Liver (tissue), 9 donors: ENCODE results near the gene COL11A1. TPM values are rescaled to one million over a fixed set of nuclear protein-coding genes. Genes with fewer than 3 reads are reported as not detected.

Source experiments
- DNase-seq: peaks from one replicate; pipeline ENCODE4 v3.0.0-alpha.2; 2017; ENCODE audit warnings: low spot score
- H3K27ac ChIP-seq, 2 donors: one replicate each; pipeline ENCODE4 v1.7.0; 2013; ENCODE audit warnings: inconsistent platforms in 2 of 2, low read length in 2 of 2, control low read depth in 1 of 2, low read depth in 1 of 2, mild to moderate bottlenecking in 1 of 2
- H3K27me3 ChIP-seq, 4 donors: one replicate each; pipeline versions ENCODE4 v1.6.1 to v1.7.0; 2013; ENCODE audit warnings: low read length in 3 of 4, inconsistent platforms in 1 of 4, mild to moderate bottlenecking in 1 of 4, moderate library complexity in 1 of 4; ENCODE audit not compliant: control insufficient read depth in 4 of 4, insufficient read depth in 4 of 4
- H3K36me3 ChIP-seq, 4 donors: one replicate each; pipeline versions ENCODE4 v1.6.1 to v1.7.0; 2013; ENCODE audit warnings: low read length in 3 of 4, mild to moderate bottlenecking in 3 of 4, low read depth in 1 of 4, moderate library complexity in 1 of 4; ENCODE audit not compliant: control insufficient read depth in 4 of 4, insufficient read depth in 3 of 4
- H3K4me1 ChIP-seq, 4 donors: one replicate each; pipeline versions ENCODE4 v1.6.1 to v1.7.0; 2013; ENCODE audit warnings: low read length in 3 of 4, mild to moderate bottlenecking in 3 of 4, moderate library complexity in 1 of 4; ENCODE audit not compliant: control insufficient read depth in 4 of 4, insufficient read depth in 4 of 4
- H3K4me3 ChIP-seq, 3 donors: one replicate each; pipeline versions ENCODE4 v1.6.1 to v1.7.0; 2013; ENCODE audit warnings: low read length in 3 of 3, control low read depth in 1 of 3, low read depth in 1 of 3, mild to moderate bottlenecking in 1 of 3
- H3K9ac ChIP-seq, 2 donors: one replicate each; pipeline ENCODE4 v1.7.0; 2013; ENCODE audit warnings: low read length in 2 of 2, mild to moderate bottlenecking in 2 of 2, moderate library complexity in 2 of 2, control low read depth in 1 of 2, low read depth in 1 of 2
- H3K9me3 ChIP-seq, 4 donors: one replicate each; pipeline versions ENCODE4 v1.6.1 to v1.7.0; 2013; ENCODE audit warnings: low read length in 3 of 4; ENCODE audit not compliant: control insufficient read depth in 4 of 4
- EGR1 ChIP-seq, 2 donors: IDR thresholded peaks; 2 replicates each; pipeline ENCODE4 v1.6.1; 2016 to 2018; ENCODE audit warnings: antibody characterized with exemption in 2 of 2, low read depth in 2 of 2
- FOXA1 ChIP-seq: IDR thresholded peaks from 2 replicates; pipeline ENCODE4 v1.6.1; 2016; ENCODE audit warnings: antibody characterized with exemption
- FOXA2 ChIP-seq: IDR thresholded peaks from 2 replicates; pipeline ENCODE4 v1.6.1; 2016; ENCODE audit warnings: antibody characterized with exemption
- HNF4G ChIP-seq: IDR thresholded peaks from 2 replicates; pipeline ENCODE4 v1.6.1; 2016; ENCODE audit warnings: antibody characterized with exemption
- JUND ChIP-seq, 2 donors: IDR thresholded peaks; 2 replicates each; pipeline ENCODE4 v1.6.1; 2016; ENCODE audit warnings: antibody characterized with exemption in 2 of 2
- NR2F2 ChIP-seq: IDR thresholded peaks from 2 replicates; pipeline ENCODE4 v1.6.1; 2016; ENCODE audit warnings: antibody characterized with exemption
- RAD21 ChIP-seq, 2 donors: IDR thresholded peaks; 2 replicates each; pipeline ENCODE4 v1.6.1; 2016; ENCODE audit warnings: antibody characterized with exemption in 2 of 2, mild to moderate bottlenecking in 2 of 2
- SP1 ChIP-seq: IDR thresholded peaks from 2 replicates; pipeline ENCODE4 v1.6.1; 2018; ENCODE audit warnings: antibody characterized with exemption, mild to moderate bottlenecking
- YY1 ChIP-seq: IDR thresholded peaks from 2 replicates; pipeline ENCODE4 v1.6.1; 2016; ENCODE audit warnings: antibody characterized with exemption, mild to moderate bottlenecking
- WGBS: extraction: QIAGEN DNeasy Blood & Tissue Kit; methylation state at CpG from one replicate; pipeline ENCODE4 v1.1.7; 2013; 5-methylcytosine and 5-hydroxymethylcytosine counted together
- polyA plus RNA-seq, 2 donors: library from polyadenylated mRNA; stranded (reverse) in 1 of 2; unstranded in 1 of 2; fragments of 200-250 nt in 1 of 2; fragments of >200 nt in 1 of 2; fragmentation: Nextera tagmentation in 1 of 2; extraction: Ambion mirVana in 1 of 2; gene quantifications; one replicate each; pipeline versions ENCODE4 v1.2.1 to v1.2.3, GENCODE V29; 2013 to 2015
- total RNA-seq, 2 donors: library from RNA; depleted of rRNA; stranded (reverse); fragments of >200 nt; gene quantifications; one replicate each; pipeline ENCODE4 v1.2.3, GENCODE V29; 2014
- TF ChIP-seq, protein P1 (sequence below): fragments of 150-350 bp; IDR thresholded peaks from 2 replicates; pipeline ENCODE4 v1.5.1; 2017; ENCODE audit warnings: improper control_type of control experiment, low read depth, low read length; ENCODE audit not compliant: missing input control
- TF ChIP-seq, protein P2 (sequence below): IDR thresholded peaks from 2 replicates; pipeline ENCODE4 v1.6.1; 2016; ENCODE audit warnings: antibody characterized with exemption
- TF ChIP-seq, protein P3 (sequence below): IDR thresholded peaks from 2 replicates; pipeline ENCODE4 v1.6.1; 2016; ENCODE audit warnings: antibody characterized with exemption
- TF ChIP-seq, protein P4 (sequence below): IDR thresholded peaks from 2 replicates; pipeline ENCODE4 v1.6.1; 2016; ENCODE audit warnings: antibody characterized with exemption, mild to moderate bottlenecking
- donor health status: healthy.
- donor health status: healthy.
- donor health status: healthy.
- donor health status: healthy.
- donor health status: healthy.

The COL11A1 gene
- total and polyA plus RNA-seq, 4 donors = 0.01 to 0.42 TPM; not detected in 2

DNA sequence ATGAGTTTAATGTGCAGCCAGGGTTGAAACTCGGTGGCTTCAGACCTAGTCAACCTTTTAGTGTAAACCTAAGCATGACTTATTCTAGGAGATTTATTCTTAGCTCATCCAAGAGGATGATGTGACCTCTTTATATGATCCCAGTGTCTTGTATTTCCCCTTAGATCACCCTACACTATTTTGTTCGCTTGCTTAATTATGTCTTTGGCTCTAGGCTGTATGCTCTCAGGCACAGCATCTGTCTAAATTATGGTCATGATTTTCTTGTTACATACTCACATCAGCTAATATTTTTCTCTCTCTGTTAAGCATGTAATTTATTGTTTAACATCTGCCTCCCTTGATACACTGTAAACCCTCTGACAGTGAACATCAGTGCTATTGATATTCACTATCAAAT lies 19.1 kb downstream of the COL11A1 start:
- H3K9ac ChIP-seq = no peak overlapping the region
- DNase-seq = no peak
- no peak overlapping the region for H3K27ac ChIP-seq
- 64% methylated on average over 2 of the region's 2 CpGs for WGBS
- TF ChIP-seq FOXA1 (no peak), JUND (IDR thresholded peaks at IDR 0.05) (no peak), FOXA2 (no peak), YY1 (no peak)
- TF ChIP-seq, protein P1, sequence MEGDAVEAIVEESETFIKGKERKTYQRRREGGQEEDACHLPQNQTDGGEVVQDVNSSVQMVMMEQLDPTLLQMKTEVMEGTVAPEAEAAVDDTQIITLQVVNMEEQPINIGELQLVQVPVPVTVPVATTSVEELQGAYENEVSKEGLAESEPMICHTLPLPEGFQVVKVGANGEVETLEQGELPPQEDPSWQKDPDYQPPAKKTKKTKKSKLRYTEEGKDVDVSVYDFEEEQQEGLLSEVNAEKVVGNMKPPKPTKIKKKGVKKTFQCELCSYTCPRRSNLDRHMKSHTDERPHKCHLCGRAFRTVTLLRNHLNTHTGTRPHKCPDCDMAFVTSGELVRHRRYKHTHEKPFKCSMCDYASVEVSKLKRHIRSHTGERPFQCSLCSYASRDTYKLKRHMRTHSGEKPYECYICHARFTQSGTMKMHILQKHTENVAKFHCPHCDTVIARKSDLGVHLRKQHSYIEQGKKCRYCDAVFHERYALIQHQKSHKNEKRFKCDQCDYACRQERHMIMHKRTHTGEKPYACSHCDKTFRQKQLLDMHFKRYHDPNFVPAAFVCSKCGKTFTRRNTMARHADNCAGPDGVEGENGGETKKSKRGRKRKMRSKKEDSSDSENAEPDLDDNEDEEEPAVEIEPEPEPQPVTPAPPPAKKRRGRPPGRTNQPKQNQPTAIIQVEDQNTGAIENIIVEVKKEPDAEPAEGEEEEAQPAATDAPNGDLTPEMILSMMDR = no peak
- no peaks in the 10 kb centered on the region for H3K4me1 ChIP-seq
- no peaks in the 10 kb centered on the region for H3K36me3 ChIP-seq
- no peak overlapping the region for H3K4me3 ChIP-seq
- no peaks in the 10 kb centered on the region for H3K27me3 ChIP-seq
- H3K9me3 ChIP-seq = no peaks in the 10 kb centered on the region

DNA sequence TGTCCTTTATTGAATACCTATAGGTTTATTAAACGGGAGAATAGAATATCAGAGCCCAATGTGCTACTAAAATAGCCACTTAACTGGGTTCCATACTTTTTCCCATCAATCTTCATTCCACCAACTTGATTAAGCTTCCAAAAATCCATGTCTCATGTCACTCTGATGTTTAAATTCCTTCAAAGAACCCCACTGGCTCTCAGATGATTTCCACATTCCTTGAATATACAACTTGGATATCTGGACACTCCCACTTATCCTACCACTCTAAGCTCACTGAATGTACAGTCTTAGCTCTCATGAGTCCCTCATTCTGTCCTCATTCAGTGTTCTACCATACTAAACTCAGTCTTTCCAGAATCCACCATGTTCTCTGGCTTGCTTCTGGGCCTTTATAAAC lies 21.1 kb downstream of the COL11A1 start:
- no peak overlapping the region for H3K27ac ChIP-seq
- no peak overlapping the region for H3K9ac ChIP-seq
- 73% methylated on average over 1 of the region's 1 CpG for WGBS
- H3K4me1 ChIP-seq = no peaks in the 10 kb centered on the region
- no peak overlapping the region for H3K4me3 ChIP-seq
- TF ChIP-seq, protein P2, sequence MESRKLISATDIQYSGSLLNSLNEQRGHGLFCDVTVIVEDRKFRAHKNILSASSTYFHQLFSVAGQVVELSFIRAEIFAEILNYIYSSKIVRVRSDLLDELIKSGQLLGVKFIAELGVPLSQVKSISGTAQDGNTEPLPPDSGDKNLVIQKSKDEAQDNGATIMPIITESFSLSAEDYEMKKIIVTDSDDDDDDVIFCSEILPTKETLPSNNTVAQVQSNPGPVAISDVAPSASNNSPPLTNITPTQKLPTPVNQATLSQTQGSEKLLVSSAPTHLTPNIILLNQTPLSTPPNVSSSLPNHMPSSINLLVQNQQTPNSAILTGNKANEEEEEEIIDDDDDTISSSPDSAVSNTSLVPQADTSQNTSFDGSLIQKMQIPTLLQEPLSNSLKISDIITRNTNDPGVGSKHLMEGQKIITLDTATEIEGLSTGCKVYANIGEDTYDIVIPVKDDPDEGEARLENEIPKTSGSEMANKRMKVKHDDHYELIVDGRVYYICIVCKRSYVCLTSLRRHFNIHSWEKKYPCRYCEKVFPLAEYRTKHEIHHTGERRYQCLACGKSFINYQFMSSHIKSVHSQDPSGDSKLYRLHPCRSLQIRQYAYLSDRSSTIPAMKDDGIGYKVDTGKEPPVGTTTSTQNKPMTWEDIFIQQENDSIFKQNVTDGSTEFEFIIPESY = no peak
- TF ChIP-seq FOXA1 (no peak), HNF4G (no peak), RAD21 (IDR thresholded peaks at IDR 0.05) (no peak), SP1 (no peak), EGR1 (IDR thresholded peaks at IDR 0.05; ENCODE audit: low read depth in 2 of 2) (no peak), FOXA2 (no peak), NR2F2 (no peak)
- TF ChIP-seq, protein P3, sequence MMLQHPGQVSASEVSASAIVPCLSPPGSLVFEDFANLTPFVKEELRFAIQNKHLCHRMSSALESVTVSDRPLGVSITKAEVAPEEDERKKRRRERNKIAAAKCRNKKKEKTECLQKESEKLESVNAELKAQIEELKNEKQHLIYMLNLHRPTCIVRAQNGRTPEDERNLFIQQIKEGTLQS = no peak
- TF ChIP-seq, protein P1 = no peak
- TF ChIP-seq, protein P4, sequence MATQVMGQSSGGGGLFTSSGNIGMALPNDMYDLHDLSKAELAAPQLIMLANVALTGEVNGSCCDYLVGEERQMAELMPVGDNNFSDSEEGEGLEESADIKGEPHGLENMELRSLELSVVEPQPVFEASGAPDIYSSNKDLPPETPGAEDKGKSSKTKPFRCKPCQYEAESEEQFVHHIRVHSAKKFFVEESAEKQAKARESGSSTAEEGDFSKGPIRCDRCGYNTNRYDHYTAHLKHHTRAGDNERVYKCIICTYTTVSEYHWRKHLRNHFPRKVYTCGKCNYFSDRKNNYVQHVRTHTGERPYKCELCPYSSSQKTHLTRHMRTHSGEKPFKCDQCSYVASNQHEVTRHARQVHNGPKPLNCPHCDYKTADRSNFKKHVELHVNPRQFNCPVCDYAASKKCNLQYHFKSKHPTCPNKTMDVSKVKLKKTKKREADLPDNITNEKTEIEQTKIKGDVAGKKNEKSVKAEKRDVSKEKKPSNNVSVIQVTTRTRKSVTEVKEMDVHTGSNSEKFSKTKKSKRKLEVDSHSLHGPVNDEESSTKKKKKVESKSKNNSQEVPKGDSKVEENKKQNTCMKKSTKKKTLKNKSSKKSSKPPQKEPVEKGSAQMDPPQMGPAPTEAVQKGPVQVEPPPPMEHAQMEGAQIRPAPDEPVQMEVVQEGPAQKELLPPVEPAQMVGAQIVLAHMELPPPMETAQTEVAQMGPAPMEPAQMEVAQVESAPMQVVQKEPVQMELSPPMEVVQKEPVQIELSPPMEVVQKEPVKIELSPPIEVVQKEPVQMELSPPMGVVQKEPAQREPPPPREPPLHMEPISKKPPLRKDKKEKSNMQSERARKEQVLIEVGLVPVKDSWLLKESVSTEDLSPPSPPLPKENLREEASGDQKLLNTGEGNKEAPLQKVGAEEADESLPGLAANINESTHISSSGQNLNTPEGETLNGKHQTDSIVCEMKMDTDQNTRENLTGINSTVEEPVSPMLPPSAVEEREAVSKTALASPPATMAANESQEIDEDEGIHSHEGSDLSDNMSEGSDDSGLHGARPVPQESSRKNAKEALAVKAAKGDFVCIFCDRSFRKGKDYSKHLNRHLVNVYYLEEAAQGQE = no peak
- no peak for DNase-seq
- no peaks in the 10 kb centered on the region for H3K36me3 ChIP-seq
- no peaks in the 10 kb centered on the region for H3K27me3 ChIP-seq
- no peaks in the 10 kb centered on the region for H3K9me3 ChIP-seq
